HCT116 (cell line): ENCODE data around the gene EPHA2. TPM values are rescaled to one million over a fixed set of nuclear protein-coding genes. Genes with fewer than 3 reads are reported as not detected.
A peak's percentile ranks its signal among the peaks of the same experiment; 100 is the strongest.

Experiments
- ATAC-seq: fragments of 200-7000 bp; cut with Tn5 transposase; 2 replicates; pipeline ENCODE4 v1.9.1; 2020; ENCODE audit warnings: mild to moderate bottlenecking, moderate library complexity
- BruUV-seq: library from RNA; stranded (reverse); fragments of 400-500 nt; replicated peaks from 2 replicates; lab custom pipeline; 2021; lab: Mats Ljungman, UMichigan
- CTCF ChIA-PET: fragments of 300-600 bp; sonication (Branson Sonifier 250); formaldehyde crosslinking; loops from one replicate; lab custom pipeline; 2021; ENCODE audit warnings: antibody characterized with exemption; lab: Charles Lee
- POLR2A ChIA-PET: fragments of 300-600, 350-600 bp; sonication (Branson Sonifier 250); formaldehyde crosslinking; loops from one replicate; lab custom pipeline; 2021; ENCODE audit warnings: antibody characterized with exemption; lab: Charles Lee
- RAD21 ChIA-PET, 2 experiments: fragments of 300-600 bp; sonication (Branson Sonifier 250); formaldehyde crosslinking; loops; one replicate each; lab custom pipeline; 2023; ENCODE audit warnings: low total read pairs in 2 of 2; ENCODE audit not compliant: uncharacterized antibody in 2 of 2, unreplicated experiment in 2 of 2, low non-redundant PET in 1 of 2; lab: Charles Lee
- DNase-seq: peaks from one replicate; pipeline ENCODE4 v3.0.0-alpha.2; 2010; ENCODE audit warnings: low read depth, low spot score
- H2AFZ ChIP-seq: fragments of 200-600 bp; shearing (Covaris generic), sonication (generic); 2 replicates; pipeline ENCODE4 v1.6.1; 2017; ENCODE audit warnings: low read depth, mixed run types, mixed read lengths, antibody characterized with exemption, low read length; ENCODE audit not compliant: poor library complexity, severe bottlenecking
- H3K27ac ChIP-seq: 2 replicates; pipeline ENCODE4 v1.5.1; 2012; ENCODE audit warnings: low read depth, low read length
- H3K27me3 ChIP-seq: fragments of 200-600 bp; sonication (generic); 2 replicates; pipeline ENCODE4 v1.6.1; 2016; ENCODE audit warnings: mixed run types, low read length, mixed read lengths; ENCODE audit not compliant: insufficient read depth
- H3K36me3 ChIP-seq, 2 experiments: fragments of 200-500 bp in 1 of 2; fragments of 200-600 bp in 1 of 2; sonication (Bioruptor generic) in 1 of 2; sonication (generic) in 1 of 2; 2 replicates each; pipeline versions ENCODE4 v1.5.1 to v1.6.1; 2014 to 2016; ENCODE audit warnings: low read length in 2 of 2, inconsistent platforms in 1 of 2, mixed read lengths in 1 of 2, mixed run types in 1 of 2; ENCODE audit not compliant: insufficient read depth in 2 of 2, control insufficient read depth in 1 of 2
- H3K4me1 ChIP-seq, 2 experiments: fragments of 200-600 bp in 1 of 2; sonication (generic) in 1 of 2; 2 replicates each; pipeline versions ENCODE4 v1.5.1 to v1.6.1; 2012 to 2017; ENCODE audit warnings: low read length in 2 of 2, inconsistent platforms in 1 of 2, mild to moderate bottlenecking in 1 of 2, mixed read lengths in 1 of 2, mixed run types in 1 of 2, moderate library complexity in 1 of 2; ENCODE audit not compliant: insufficient read depth in 2 of 2, control insufficient read depth in 1 of 2
- H3K4me2 ChIP-seq: fragments of 200-600 bp; sonication (generic); 2 replicates; pipeline ENCODE4 v1.6.1; 2017; ENCODE audit warnings: mixed run types, low read length, mixed read lengths
- H3K4me3 ChIP-seq, 2 experiments: fragments of 200-600 bp in 1 of 2; sonication (generic) in 1 of 2; replicated peaks in 1 of 2; 2 replicates each; pipeline ENCODE4 v1.5.1; 2011 to 2016; ENCODE audit warnings: low read length in 2 of 2, control low read depth in 1 of 2, low read depth in 1 of 2, mild to moderate bottlenecking in 1 of 2, mixed read lengths in 1 of 2, mixed run types in 1 of 2
- H3K79me2 ChIP-seq: fragments of 200-600 bp; sonication (generic); 2 replicates; pipeline ENCODE4 v1.6.1; 2017; ENCODE audit warnings: mild to moderate bottlenecking, mixed run types, low read length, moderate library complexity, mixed read lengths; ENCODE audit not compliant: insufficient read depth
- H3K9ac ChIP-seq: fragments of 200-600 bp; sonication (generic); 2 replicates; pipeline ENCODE4 v1.6.1; 2016; ENCODE audit warnings: low read length, mixed read lengths
- H3K9me2 ChIP-seq: fragments of 200-600 bp; sonication (generic), shearing (Covaris generic); 2 replicates; pipeline ENCODE4 v1.6.1; 2017; ENCODE audit warnings: mixed run types, mild to moderate bottlenecking, moderate library complexity; ENCODE audit not compliant: insufficient read depth
- H3K9me3 ChIP-seq, 2 experiments: fragments of 200-500 bp in 1 of 2; fragments of 200-600 bp in 1 of 2; sonication (Bioruptor generic) in 1 of 2; sonication (generic) in 1 of 2; 2 replicates each; pipeline ENCODE4 v1.6.1; 2014 to 2017; ENCODE audit warnings: low read length in 2 of 2, mixed read lengths in 2 of 2, inconsistent platforms in 1 of 2, low read depth in 1 of 2, mild to moderate bottlenecking in 1 of 2, mixed run types in 1 of 2, moderate library complexity in 1 of 2; ENCODE audit not compliant: control insufficient read depth in 1 of 2, insufficient read depth in 1 of 2
- H4K20me1 ChIP-seq: fragments of 200-600 bp; sonication (generic), shearing (Covaris generic); 2 replicates; pipeline ENCODE4 v1.6.1; 2017; ENCODE audit warnings: mixed run types, mild to moderate bottlenecking, moderate library complexity; ENCODE audit not compliant: insufficient read depth
- ATF3 ChIP-seq: IDR thresholded peaks from 2 replicates; pipeline ENCODE4 v1.6.1; 2012
- CBX3 ChIP-seq: IDR thresholded peaks from 2 replicates; pipeline ENCODE4 v1.6.1; 2012; ENCODE audit warnings: low read depth
- CTCF ChIP-seq, 3 experiments: fragments of 200-600 bp in 1 of 3; sonication (generic) in 1 of 3; IDR thresholded peaks in 2 of 3; conservative IDR thresholded peaks in 1 of 3; 2 replicates each; pipeline ENCODE4 v1.5.1; 2012 to 2017; ENCODE audit warnings: low read depth in 2 of 3, low read length in 2 of 3, antibody characterized with exemption in 1 of 3, borderline replicate concordance in 1 of 3, control low read depth in 1 of 3, mild to moderate bottlenecking in 1 of 3, mixed read lengths in 1 of 3, mixed run types in 1 of 3, moderate library complexity in 1 of 3; ENCODE audit not compliant: insufficient read depth in 1 of 3
- EGR1 ChIP-seq: IDR thresholded peaks from 2 replicates; pipeline ENCODE4 v1.6.1; 2012; ENCODE audit warnings: low read depth
- ELF1 ChIP-seq: IDR thresholded peaks from 2 replicates; pipeline ENCODE4 v1.6.1; 2012; ENCODE audit warnings: low read depth, borderline replicate concordance
- EZH2 ChIP-seq: fragments of 200-600 bp; sonication (generic); IDR thresholded peaks from 2 replicates; pipeline ENCODE4 v1.6.1; 2017; ENCODE audit warnings: antibody characterized with exemption, mixed run types
- EZH2phosphoT487 ChIP-seq: fragments of 200-600 bp; IDR thresholded peaks from 2 replicates; pipeline ENCODE4 v1.6.1; 2018; ENCODE audit warnings: antibody characterized with exemption, borderline replicate concordance
- JUND ChIP-seq: IDR thresholded peaks from 2 replicates; pipeline ENCODE4 v1.6.1; 2012
- MAX ChIP-seq: IDR thresholded peaks from 2 replicates; pipeline ENCODE4 v1.6.1; 2012
- POLR2A ChIP-seq: IDR thresholded peaks from 2 replicates; pipeline ENCODE4 v1.7.0; 2011; ENCODE audit warnings: borderline replicate concordance; ENCODE audit not compliant: insufficient read depth, insufficient read length; ENCODE audit errors: extremely low read depth
- RAD21 ChIP-seq: IDR thresholded peaks from 2 replicates; pipeline ENCODE4 v1.6.1; 2012; ENCODE audit warnings: low read depth, mild to moderate bottlenecking
- REST ChIP-seq: IDR thresholded peaks from 2 replicates; pipeline ENCODE4 v1.6.1; 2012; ENCODE audit warnings: low read depth
- SP1 ChIP-seq: IDR thresholded peaks from 2 replicates; pipeline ENCODE4 v1.6.1; 2012; ENCODE audit warnings: low read depth
- SRF ChIP-seq: IDR thresholded peaks from 2 replicates; pipeline ENCODE4 v1.6.1; 2012; ENCODE audit warnings: low read depth
- ZBTB33 ChIP-seq: IDR thresholded peaks from 2 replicates; pipeline ENCODE4 v1.6.1; 2011; ENCODE audit warnings: mild to moderate bottlenecking, low read length, moderate library complexity; ENCODE audit not compliant: insufficient replicate concordance; ENCODE audit errors: extremely low read depth
- ZFX ChIP-seq: fragments of 450-650 bp; IDR thresholded peaks from 2 replicates; pipeline ENCODE4 v1.6.1; 2017
- intact Hi-C: fragments of 100-400 bp; cut with micrococcal nuclease; formaldehyde crosslinking; loops from 2 replicates; pipeline ENCODE4 v1.10.0; 2022
- total RNA-seq: library from RNA; stranded (reverse); gene quantifications from one replicate; pipeline ENCODE4 v1.2.1, GENCODE V29; 2021; ENCODE audit not compliant: unreplicated experiment

The EPHA2 gene
- total RNA-seq, 1 experiment from 2014 or later, result 164 TPM

GRCh38 chr1:16120940-16121410 is 34.9 kb downstream of the EPHA2 start (continued):
- TF ChIP-seq REST (no peak), JUND (no peak), EGR1 (no peak), CTCF (IDR thresholded peaks at IDR 0.05 in 2 of 3, conservative IDR thresholded peaks at IDR 0.05 in 1 of 3; ENCODE audit: borderline replicate concordance in 1 of 3, insufficient read depth in 1 of 3, low read depth in 2 of 3, low read length in 2 of 3) (no peak), ATF3 (no peak), MAX (no peak)

- no peak for TF ChIP-seq JUND
- TF ChIP-seq ELF1, result no peak
- TF ChIP-seq ATF3, result no peak
- TF ChIP-seq ZBTB33, result no peak
- TF ChIP-seq ZFX, result no peak
- no peak for TF ChIP-seq SRF
- TF ChIP-seq RAD21, result no peak
- TF ChIP-seq EZH2, result no peak
- TF ChIP-seq POLR2A, result no peak
- no peak for TF ChIP-seq EZH2phosphoT487
- TF ChIP-seq SP1, result no peak
- TF ChIP-seq MAX, result no peak
- no peak for TF ChIP-seq EGR1
- no peak for TF ChIP-seq CBX3
- TF ChIP-seq, all 23 proteins: peak for 0
- no peaks in the 10 kb centered on the region for H3K9me3 ChIP-seq
- no TSS peak for BruUV-seq
- ATAC-seq (peak; percentile 23), DNase-seq (no peak)
- peaks cover 2 to 22% of the 10 kb centered on the region in 2 experiments; a peak in 3 of 4 replicates for H3K4me1 ChIP-seq
- ChIA-PET CTCF (interaction anchor here (3.7 kb wide), 1 partner anchor 38 kb away, joined by 12 read pairs; no protein-coding TSS in a partner anchor), POLR2A (interaction anchor here (0.6 to 1.1 kb wide), 2 partner anchors 42 to 61 kb away, joined by 3 read pairs; no protein-coding TSS in a partner anchor), RAD21 (no interaction called here)
- H3K4me2 ChIP-seq, result no peak overlapping the region
- no peak overlapping the region for H3K27ac ChIP-seq
- H3K79me2 ChIP-seq, result no peaks in the 10 kb centered on the region
- no peak overlapping the region for H2AFZ ChIP-seq
- no peak overlapping the region for H3K4me3 ChIP-seq
- no peak overlapping the region for H3K9ac ChIP-seq
- peaks cover 15 to 19% of the 10 kb centered on the region in 2 experiments for H3K36me3 ChIP-seq
- no peaks in the 10 kb centered on the region for H3K9me2 ChIP-seq
- no peaks in the 10 kb centered on the region for H3K27me3 ChIP-seq
- intact Hi-C loops, result no loop called here
- no peaks in the 10 kb centered on the region; the same call in 1 of the 2 replicates for H4K20me1 ChIP-seq
Measured at GRCh38 chr1:16120407-16120806, 35.5 kb downstream of the EPHA2 start.
